HL-60 (cell line): ENCODE data around the gene CPB2.

Experiments used
- DNase-seq, 2 experiments: peaks; one replicate each; pipeline ENCODE4 v3.0.0-alpha.2; 2010 to 2020; ENCODE audit warnings: low read depth in 1 of 2, low spot score in 1 of 2
- H3K27ac ChIP-seq: fragments of 250-450 bp; sonication (Bioruptor Pico); replicated peaks from 2 replicates; pipeline ENCODE4 v1.5.1; 2020; ENCODE audit warnings: mild to moderate bottlenecking, moderate library complexity
- H3K27me3 ChIP-seq: fragments of 250-450 bp; sonication (Bioruptor Pico); 2 replicates; pipeline ENCODE4 v1.5.1; 2021; ENCODE audit warnings: mild to moderate bottlenecking, moderate library complexity; ENCODE audit not compliant: insufficient read depth, poor library complexity, severe bottlenecking
- H3K4me3 ChIP-seq: replicated peaks from 2 replicates; pipeline ENCODE4 v1.5.1; 2011; ENCODE audit warnings: mild to moderate bottlenecking, control low read depth, low read length; ENCODE audit not compliant: insufficient read depth
- GABPA ChIP-seq: IDR thresholded peaks from 2 replicates; pipeline ENCODE4 v1.6.1; 2012; ENCODE audit warnings: low read depth
- POLR2AphosphoS5 ChIP-seq: IDR thresholded peaks from 2 replicates; pipeline ENCODE4 v1.6.1; 2012; ENCODE audit warnings: low read depth
- REST ChIP-seq: IDR thresholded peaks from 2 replicates; pipeline ENCODE4 v1.6.1; 2012; ENCODE audit warnings: low read depth; ENCODE audit not compliant: insufficient replicate concordance
- SPI1 ChIP-seq: IDR thresholded peaks from 2 replicates; pipeline ENCODE4 v1.6.1; 2012; ENCODE audit warnings: low read depth, mild to moderate bottlenecking, borderline replicate concordance
- TF ChIP-seq, protein P1 (sequence below): IDR thresholded peaks from one replicate; pipeline ENCODE4 v1.5.1; 2011; ENCODE audit warnings: low read length, control low read depth, inconsistent platforms; ENCODE audit not compliant: insufficient read depth

The CPB2 gene

GRCh38 chr13:46145950-46146349 is 41.1 kb upstream of the CPB2 start:
- Histone ChIP-seq H3K27me3 (no peaks in the 10 kb centered on the region), H3K4me3 (no peak overlapping the region), H3K27ac (no peak overlapping the region)
- TF ChIP-seq, protein P1, sequence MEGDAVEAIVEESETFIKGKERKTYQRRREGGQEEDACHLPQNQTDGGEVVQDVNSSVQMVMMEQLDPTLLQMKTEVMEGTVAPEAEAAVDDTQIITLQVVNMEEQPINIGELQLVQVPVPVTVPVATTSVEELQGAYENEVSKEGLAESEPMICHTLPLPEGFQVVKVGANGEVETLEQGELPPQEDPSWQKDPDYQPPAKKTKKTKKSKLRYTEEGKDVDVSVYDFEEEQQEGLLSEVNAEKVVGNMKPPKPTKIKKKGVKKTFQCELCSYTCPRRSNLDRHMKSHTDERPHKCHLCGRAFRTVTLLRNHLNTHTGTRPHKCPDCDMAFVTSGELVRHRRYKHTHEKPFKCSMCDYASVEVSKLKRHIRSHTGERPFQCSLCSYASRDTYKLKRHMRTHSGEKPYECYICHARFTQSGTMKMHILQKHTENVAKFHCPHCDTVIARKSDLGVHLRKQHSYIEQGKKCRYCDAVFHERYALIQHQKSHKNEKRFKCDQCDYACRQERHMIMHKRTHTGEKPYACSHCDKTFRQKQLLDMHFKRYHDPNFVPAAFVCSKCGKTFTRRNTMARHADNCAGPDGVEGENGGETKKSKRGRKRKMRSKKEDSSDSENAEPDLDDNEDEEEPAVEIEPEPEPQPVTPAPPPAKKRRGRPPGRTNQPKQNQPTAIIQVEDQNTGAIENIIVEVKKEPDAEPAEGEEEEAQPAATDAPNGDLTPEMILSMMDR, result no peak
- TF ChIP-seq REST (no peak), POLR2AphosphoS5 (no peak)
- no peak for DNase-seq

- H3K27ac ChIP-seq, result no peak overlapping the region
- no peak overlapping the region for H3K4me3 ChIP-seq
- H3K27me3 ChIP-seq, result no peaks in the 10 kb centered on the region
- TF ChIP-seq SPI1 (no peak), GABPA (no peak), POLR2AphosphoS5 (no peak), REST (no peak)
- TF ChIP-seq, protein P1, result no peak
- no peak for DNase-seq
Observed at GRCh38 chr13:46145135-46145534, 40.3 kb upstream of the CPB2 start.

- TF ChIP-seq POLR2AphosphoS5 (no peak), GABPA (no peak), SPI1 (no peak), REST (no peak)
- TF ChIP-seq, protein P1, result no peak
- no peak overlapping the region for H3K4me3 ChIP-seq
- no peaks in the 10 kb centered on the region for H3K27me3 ChIP-seq
- DNase-seq, result no peak
- H3K27ac ChIP-seq, result no peak overlapping the region
Observed at GRCh38 chr13:46143184-46143701, 38.4 kb upstream of the CPB2 start.
